RWPE2 (cell line): ENCODE measurements around the gene MAST2.

Source experiments
- ATAC-seq: fragments of 200-7000 bp; cut with Tn5 transposase; 3 replicates; pipeline ENCODE4 v1.9.1; 2021; ENCODE audit warnings: low read depth
- DNase-seq: peaks from one replicate; pipeline ENCODE4 v3.0.0-alpha.2; 2020; ENCODE audit warnings: low spot score
- H3K27ac ChIP-seq: fragments of 450-650 bp; 2 replicates; pipeline ENCODE4 v1.5.1; 2017; ENCODE audit warnings: mild to moderate bottlenecking; ENCODE audit not compliant: poor library complexity, severe bottlenecking
- H3K27me3 ChIP-seq: fragments of 250-450 bp; sonication (Bioruptor Pico); 2 replicates; pipeline ENCODE4 v1.5.1; 2021; ENCODE audit warnings: mild to moderate bottlenecking, moderate library complexity; ENCODE audit not compliant: insufficient read depth, poor library complexity, severe bottlenecking
- H3K36me3 ChIP-seq: fragments of 250-450 bp; sonication (Bioruptor Pico); 2 replicates; pipeline ENCODE4 v1.5.1; 2020; ENCODE audit warnings: low read depth, mild to moderate bottlenecking, moderate library complexity
- H3K4me1 ChIP-seq: fragments of 250-450 bp; sonication (Bioruptor Pico); 2 replicates; pipeline ENCODE4 v1.5.1; 2021; ENCODE audit warnings: mild to moderate bottlenecking, moderate library complexity; ENCODE audit not compliant: insufficient read depth, poor library complexity, severe bottlenecking
- H3K4me3 ChIP-seq: fragments of 250-450 bp; sonication (Bioruptor Pico); 2 replicates; pipeline ENCODE4 v1.5.1; 2021; ENCODE audit warnings: mild to moderate bottlenecking, moderate library complexity; ENCODE audit not compliant: severe bottlenecking
- H3K9me3 ChIP-seq: fragments of 250-450 bp; sonication (Bioruptor Pico); 2 replicates; pipeline ENCODE4 v1.5.1; 2021; ENCODE audit warnings: mild to moderate bottlenecking, moderate library complexity; ENCODE audit not compliant: severe bottlenecking
- TF ChIP-seq, protein P1 (sequence below): fragments of 450-650 bp; IDR thresholded peaks from one replicate; pipeline ENCODE4 v1.5.1; 2017; ENCODE audit warnings: mild to moderate bottlenecking, moderate library complexity; ENCODE audit not compliant: poor library complexity, severe bottlenecking

MAST2 gene

GRCh38 chr1:45862008-45862407, 58.6 kb downstream of the MAST2 start:
- ATAC-seq, result no peak
- Histone ChIP-seq H3K36me3 (no peaks in the 10 kb centered on the region), H3K4me3 (no peak overlapping the region), H3K27me3 (no peaks in the 10 kb centered on the region), H3K9me3 (no peaks in the 10 kb centered on the region), H3K4me1 (peaks cover 10% of the 10 kb centered on the region), H3K27ac (no peak overlapping the region)
- TF ChIP-seq, protein P1, sequence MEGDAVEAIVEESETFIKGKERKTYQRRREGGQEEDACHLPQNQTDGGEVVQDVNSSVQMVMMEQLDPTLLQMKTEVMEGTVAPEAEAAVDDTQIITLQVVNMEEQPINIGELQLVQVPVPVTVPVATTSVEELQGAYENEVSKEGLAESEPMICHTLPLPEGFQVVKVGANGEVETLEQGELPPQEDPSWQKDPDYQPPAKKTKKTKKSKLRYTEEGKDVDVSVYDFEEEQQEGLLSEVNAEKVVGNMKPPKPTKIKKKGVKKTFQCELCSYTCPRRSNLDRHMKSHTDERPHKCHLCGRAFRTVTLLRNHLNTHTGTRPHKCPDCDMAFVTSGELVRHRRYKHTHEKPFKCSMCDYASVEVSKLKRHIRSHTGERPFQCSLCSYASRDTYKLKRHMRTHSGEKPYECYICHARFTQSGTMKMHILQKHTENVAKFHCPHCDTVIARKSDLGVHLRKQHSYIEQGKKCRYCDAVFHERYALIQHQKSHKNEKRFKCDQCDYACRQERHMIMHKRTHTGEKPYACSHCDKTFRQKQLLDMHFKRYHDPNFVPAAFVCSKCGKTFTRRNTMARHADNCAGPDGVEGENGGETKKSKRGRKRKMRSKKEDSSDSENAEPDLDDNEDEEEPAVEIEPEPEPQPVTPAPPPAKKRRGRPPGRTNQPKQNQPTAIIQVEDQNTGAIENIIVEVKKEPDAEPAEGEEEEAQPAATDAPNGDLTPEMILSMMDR, result no peak
- DNase-seq, result no peak

GRCh38 chr1:45863218-45863617, 59.8 kb downstream of the MAST2 start:
- H3K4me3 ChIP-seq, result no peak overlapping the region
- H3K9me3 ChIP-seq, result no peaks in the 10 kb centered on the region
- ATAC-seq, result no peak
- TF ChIP-seq, protein P1, result no peak
- H3K27me3 ChIP-seq, result no peaks in the 10 kb centered on the region
- no peak for DNase-seq
- no peak overlapping the region for H3K27ac ChIP-seq
- H3K36me3 ChIP-seq, result no peaks in the 10 kb centered on the region
- H3K4me1 ChIP-seq, result peaks cover 10% of the 10 kb centered on the region

DNA sequence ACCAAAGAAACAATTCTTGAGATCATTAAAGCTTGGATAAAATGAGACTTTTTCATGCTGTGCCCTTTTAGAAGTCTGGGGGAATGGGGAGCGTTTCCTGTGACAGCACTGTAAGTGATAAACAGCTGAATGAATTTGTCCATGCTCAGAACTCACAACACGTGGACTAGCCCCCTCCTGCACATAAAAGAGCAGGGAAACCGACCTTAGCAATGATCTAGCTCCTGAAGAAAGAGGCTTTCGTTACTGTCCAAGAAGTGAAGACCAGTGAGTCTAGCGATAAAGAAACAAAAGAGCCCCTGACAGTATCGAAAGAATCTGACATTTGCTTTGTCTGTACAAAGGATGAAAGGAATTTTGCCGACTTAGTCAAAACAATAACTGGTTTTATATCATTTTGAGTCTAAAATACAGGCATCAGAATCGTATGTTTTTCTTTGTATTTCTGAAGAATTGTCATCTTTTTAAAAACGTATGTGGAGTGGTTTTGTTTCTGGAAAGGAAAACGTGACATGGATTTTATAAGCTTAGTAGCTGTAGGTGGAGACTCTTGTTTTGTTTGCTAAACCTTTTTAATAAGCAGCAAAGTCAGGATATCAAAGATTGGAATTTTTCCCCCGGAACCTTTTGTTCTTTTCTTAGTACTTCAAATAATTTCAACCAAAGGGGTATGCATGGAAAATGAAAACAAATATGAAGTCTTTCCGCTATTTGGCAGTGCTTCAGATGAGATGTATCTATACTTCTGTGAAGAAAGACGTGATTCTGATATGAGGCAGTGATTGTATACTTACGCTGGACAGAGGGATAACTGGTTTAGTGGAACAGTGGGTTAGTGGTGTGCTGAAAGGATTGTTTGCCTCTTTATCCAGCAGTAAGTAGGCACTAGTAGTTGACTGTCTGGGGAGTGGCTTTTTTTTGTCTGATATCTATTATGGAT, 61.0 kb downstream of the MAST2 start:
- DNase-seq (no peak), ATAC-seq (no peak; the same call in 2 of the 3 replicates)
- no peaks in the 10 kb centered on the region for H3K36me3 ChIP-seq
- TF ChIP-seq, protein P1, result no peak
- peak overlapping the region; percentile 5 for H3K4me3 ChIP-seq
- no peaks in the 10 kb centered on the region for H3K27me3 ChIP-seq
- no peaks in the 10 kb centered on the region for H3K9me3 ChIP-seq
- no peak overlapping the region for H3K27ac ChIP-seq
- H3K4me1 ChIP-seq, result peaks cover 10% of the 10 kb centered on the region

- Histone ChIP-seq H3K27me3 (no peaks in the 10 kb centered on the region), H3K27ac (no peak overlapping the region), H3K4me3 (no peak overlapping the region), H3K4me1 (peaks cover 10% of the 10 kb centered on the region), H3K9me3 (peaks cover 1% of the 10 kb centered on the region), H3K36me3 (no peaks in the 10 kb centered on the region)
- DNase-seq, result no peak
- ATAC-seq, result no peak
- TF ChIP-seq, protein P1, result no peak
These were observed 64.4 kb downstream of the MAST2 start for GRCh38 chr1:45867697-45868348.
